WTC11 (cell line): ENCODE data around the gene KLHL22.

ENCODE experiments used
- ESRRA ChIP-seq: sonication (generic); formaldehyde crosslinking; IDR thresholded peaks from 2 replicates; pipeline ENCODE4 v1.8.1; 2022; ENCODE audit warnings: mild to moderate bottlenecking, missing genetic modification reagents, borderline replicate concordance
- ZNF121 ChIP-seq: sonication (generic); formaldehyde crosslinking; IDR thresholded peaks from 2 replicates; pipeline ENCODE4 v1.8.0; 2023; ENCODE audit warnings: missing genetic modification reagents
- ZNF232 ChIP-seq: sonication (generic); formaldehyde crosslinking; IDR thresholded peaks from 2 replicates; pipeline ENCODE4 v1.8.0; 2022; ENCODE audit warnings: mild to moderate bottlenecking, missing genetic modification reagents

DNA sequence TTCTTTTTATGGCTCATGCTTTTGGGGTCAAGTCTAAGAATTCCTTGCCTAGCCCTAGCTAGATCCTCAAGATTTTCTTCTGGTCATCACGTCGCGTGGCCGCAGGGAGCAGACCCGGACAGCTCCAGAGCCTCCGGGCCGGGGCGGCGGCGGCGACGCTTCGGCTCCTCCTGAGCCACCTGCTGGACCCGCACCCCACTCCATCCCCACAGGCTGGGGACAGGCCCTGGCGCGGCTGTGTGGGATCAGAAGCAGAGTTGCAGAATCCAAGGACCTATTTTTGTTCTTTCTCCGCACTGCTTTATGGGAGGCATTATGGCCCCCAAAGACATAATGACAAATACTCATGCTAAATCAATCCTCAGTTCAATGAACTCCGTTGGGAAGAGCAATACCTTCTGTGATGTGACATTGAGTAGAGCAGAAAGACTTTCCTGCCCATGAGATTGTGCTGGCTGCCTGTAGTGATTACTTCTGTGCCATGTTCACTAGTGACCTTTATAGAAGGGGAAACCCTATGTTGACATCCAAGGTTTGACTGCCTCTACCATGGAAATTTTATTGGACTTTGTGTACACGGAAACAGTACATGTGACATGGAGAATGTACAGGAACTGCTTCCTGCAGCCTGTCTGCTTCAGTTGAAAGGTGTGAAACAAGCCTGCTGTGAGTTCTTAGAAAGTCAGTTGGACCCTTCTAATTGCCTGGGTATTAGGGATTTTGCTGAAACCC is 45.6 kb downstream of the KLHL22 start:
- TF ChIP-seq ZNF232 (CRISPR knock-in tag) (no peak), ESRRA (CRISPR knock-in tag) (no peak), ZNF121 (CRISPR knock-in tag) (no peak)
